CD4-positive, CD25-positive, alpha-beta regulatory T cell (primary cell): ENCODE results near the gene LUZP1. TPM values are rescaled to one million over a fixed set of nuclear protein-coding genes. Genes with fewer than 3 reads are reported as not detected.
A peak's percentile ranks its signal among the peaks of the same experiment; 100 is the strongest.

Experiments
- ATAC-seq, 2 donors: fragments of 150-1000 bp; cut with Tn5 transposase; one replicate each; pipeline ENCODE4 v1.10.0; 2021; ENCODE audit warnings: low read depth in 2 of 2, moderate number of reproducible peaks in 2 of 2, moderate library complexity in 1 of 2
- DNase-seq, 3 donors: peaks; one replicate each; pipeline versions ENCODE4 v3.0.0 to v3.0.0-alpha.2; 2012 to 2022; ENCODE audit warnings: mixed read lengths in 1 of 3
- H3K27ac ChIP-seq: one replicate; pipeline ENCODE4 v1.7.0; 2013; ENCODE audit warnings: mild to moderate bottlenecking, low read length; ENCODE audit not compliant: insufficient read depth, poor library complexity, severe bottlenecking
- H3K27me3 ChIP-seq: one replicate; pipeline ENCODE4 v1.7.0; 2013; ENCODE audit warnings: low read length; ENCODE audit not compliant: control insufficient read depth, insufficient read depth
- H3K36me3 ChIP-seq: one replicate; pipeline ENCODE4 v1.7.0; 2013; ENCODE audit warnings: mild to moderate bottlenecking, low read length, moderate library complexity; ENCODE audit not compliant: control insufficient read depth, insufficient read depth
- H3K4me1 ChIP-seq: 2 replicates; pipeline ENCODE4 v1.7.0; 2013; ENCODE audit warnings: mild to moderate bottlenecking, low read length; ENCODE audit not compliant: insufficient read depth, control insufficient read depth, poor library complexity, severe bottlenecking
- H3K4me3 ChIP-seq: one replicate; pipeline ENCODE4 v1.7.0; 2013; ENCODE audit warnings: low read depth, mild to moderate bottlenecking, low read length, moderate library complexity
- H3K9me3 ChIP-seq, 2 experiments: 1 replicate in 1 of 2; 2 replicates in 1 of 2; pipeline ENCODE4 v1.7.0; 2013; ENCODE audit warnings: low read length in 2 of 2, mild to moderate bottlenecking in 1 of 2, moderate library complexity in 1 of 2; ENCODE audit not compliant: control insufficient read depth in 2 of 2
- H3K27ac Mint-ChIP-seq, 3 donors: one replicate each; pipeline ENCODE4 v1.8.0; 2020 to 2022; ENCODE audit warnings: mild to moderate bottlenecking in 3 of 3, mixed read lengths in 3 of 3, moderate library complexity in 2 of 3
- H3K27me3 Mint-ChIP-seq: one replicate; pipeline ENCODE4 v1.8.0; 2022; ENCODE audit warnings: mild to moderate bottlenecking, mixed read lengths
- H3K36me3 Mint-ChIP-seq: one replicate; pipeline ENCODE4 v1.8.0; 2020; ENCODE audit warnings: mixed read lengths
- H3K4me1 Mint-ChIP-seq, 4 donors: one replicate each; pipeline ENCODE4 v1.8.0; 2020 to 2022; ENCODE audit warnings: mixed read lengths in 4 of 4, mild to moderate bottlenecking in 1 of 4
- H3K4me3 Mint-ChIP-seq, 4 donors: one replicate each; pipeline ENCODE4 v1.8.0; 2020 to 2022; ENCODE audit warnings: mild to moderate bottlenecking in 4 of 4, mixed read lengths in 4 of 4, moderate library complexity in 3 of 4
- H3K9me3 Mint-ChIP-seq, 7 donors: one replicate each; pipeline ENCODE4 v1.8.0; 2020 to 2022; ENCODE audit warnings: mixed read lengths in 7 of 7, mild to moderate bottlenecking in 3 of 7, moderate library complexity in 2 of 7
- polyA plus RNA-seq, 4 donors: library from polyadenylated mRNA; unstranded; fragments of 300-500 nt; fragmentation: Illumina TruSeq; gene quantifications; one replicate each; pipeline ENCODE4 v1.2.3, GENCODE V29; 2021
- total RNA-seq: library from RNA; stranded (reverse); gene quantifications from one replicate; pipeline ENCODE4 v1.2.3, GENCODE V29; 2022

LUZP1 gene
- total and polyA plus RNA-seq, 5 donors from 2014 or later: 14.9 to 26.7 (median 17.1) TPM

DNA sequence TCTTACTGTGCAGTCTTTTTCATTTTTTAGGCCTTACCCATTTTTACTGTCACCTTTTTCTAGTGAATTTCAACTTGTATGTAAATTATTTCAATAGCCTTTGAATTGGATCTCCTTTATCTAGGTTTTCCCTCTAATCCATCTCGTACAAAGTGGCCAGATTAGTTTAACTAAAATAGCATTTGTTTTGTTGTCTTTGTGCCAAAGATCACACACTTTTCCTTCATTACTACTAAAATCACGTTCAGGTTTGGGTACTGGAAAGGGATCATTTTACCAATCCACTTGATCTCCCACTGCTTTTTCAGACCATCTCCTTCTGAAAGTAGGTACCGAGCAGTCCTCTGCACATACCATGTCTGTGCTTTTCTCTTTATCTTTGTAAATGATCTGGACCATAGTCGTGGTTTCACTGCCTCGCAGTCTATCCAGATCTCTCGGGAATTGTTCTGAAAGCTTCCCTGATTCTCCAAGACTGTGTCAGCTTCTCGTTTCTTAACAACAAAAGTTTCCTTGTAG is 129.3 kb downstream of the LUZP1 start:
- no peak for ATAC-seq
- Histone ChIP-seq H3K27ac (no peak overlapping the region), H3K36me3 (peaks cover 3% of the 10 kb centered on the region), H3K9me3 (no peaks in the 10 kb centered on the region), H3K4me3 (no peak overlapping the region), H3K27me3 (no peaks in the 10 kb centered on the region), H3K4me1 (no peaks in the 10 kb centered on the region)
- Mint-ChIP-seq H3K36me3 (peaks cover 8% of the 10 kb centered on the region), H3K9me3 (no peaks in the 10 kb centered on the region), H3K27me3 (no peaks in the 10 kb centered on the region), H3K4me1 (peaks cover 19 to 45% (median 29%) of the 10 kb centered on the region in 4 donors), H3K4me3 (no peak overlapping the region), H3K27ac (peak overlapping the region in 1 of 3 donors; percentile 9)
- DNase-seq: no peak

DNA sequence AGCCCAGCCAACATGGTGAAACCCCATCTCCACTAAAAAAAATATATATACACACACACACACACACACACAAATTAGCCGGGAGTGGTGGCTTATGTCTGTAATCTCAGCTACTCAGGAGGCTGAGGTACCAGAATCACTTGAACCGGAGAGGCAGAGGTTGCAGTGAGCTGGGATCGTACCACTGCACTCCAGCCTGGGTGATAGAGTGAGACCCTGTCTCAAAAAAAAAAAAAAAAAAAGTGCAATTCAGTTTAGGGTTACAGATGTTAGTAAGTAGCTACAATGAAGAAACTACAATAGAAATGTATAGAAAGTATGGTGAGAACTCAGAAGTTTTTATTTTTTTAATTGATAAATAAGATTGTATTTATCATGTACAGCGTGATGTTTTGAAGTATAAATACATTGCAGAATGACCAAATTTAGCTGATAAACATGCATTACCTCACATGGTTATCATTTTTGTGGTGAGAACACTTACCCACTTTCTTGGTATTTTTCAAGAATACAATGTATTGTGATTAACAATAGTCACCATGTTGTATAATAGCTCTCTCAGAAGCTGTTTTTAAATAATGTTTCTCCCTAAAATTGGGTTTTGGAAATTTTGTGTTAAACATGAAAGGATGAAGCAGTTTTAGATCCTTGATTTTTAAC is 131.4 kb downstream of the LUZP1 start:
- no peak for ATAC-seq
- Histone ChIP-seq H3K9me3 (no peaks in the 10 kb centered on the region), H3K27me3 (no peaks in the 10 kb centered on the region), H3K4me3 (no peak overlapping the region), H3K27ac (no peak overlapping the region), H3K4me1 (no peaks in the 10 kb centered on the region), H3K36me3 (peaks cover 2% of the 10 kb centered on the region)
- H3K4me3 Mint-ChIP-seq: no peak overlapping the region
- H3K9me3 Mint-ChIP-seq: no peaks in the 10 kb centered on the region
- no peak overlapping the region for H3K27ac Mint-ChIP-seq
- peaks cover 22 to 42% (median 27%) of the 10 kb centered on the region in 4 donors for H3K4me1 Mint-ChIP-seq
- no peaks in the 10 kb centered on the region for H3K27me3 Mint-ChIP-seq
- DNase-seq: no peak
- H3K36me3 Mint-ChIP-seq: peaks cover 10% of the 10 kb centered on the region

DNA sequence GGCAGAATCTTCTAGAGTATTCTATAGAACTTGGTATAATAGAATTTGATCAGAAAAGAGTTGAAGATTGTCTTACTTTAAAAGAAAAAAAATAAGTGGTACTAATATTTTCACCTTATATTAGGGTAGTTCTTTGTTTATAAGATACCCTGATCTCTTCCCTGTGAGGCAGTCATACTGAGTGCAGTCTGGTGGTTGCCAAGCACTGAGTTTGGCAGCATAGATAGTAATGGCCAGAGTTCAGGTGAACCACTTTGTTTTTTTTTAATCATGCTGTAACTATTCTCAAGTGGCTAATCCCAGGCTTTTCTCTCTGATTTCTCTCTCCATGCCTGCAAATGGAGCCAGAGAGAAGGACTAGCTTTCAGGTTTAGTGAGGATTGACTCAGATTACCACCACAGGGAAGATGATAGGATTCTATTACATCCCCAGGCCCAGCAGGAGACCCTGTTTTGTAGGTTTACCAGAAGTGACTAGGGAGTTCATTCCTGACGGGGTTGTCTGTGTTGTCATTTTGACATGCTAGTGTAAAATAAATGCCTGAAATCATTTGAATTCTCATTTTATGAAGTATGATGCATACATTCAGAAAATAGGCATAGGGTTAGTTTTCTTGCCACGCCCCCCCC is 132.7 kb downstream of the LUZP1 start:
- Histone ChIP-seq H3K9me3 (no peaks in the 10 kb centered on the region), H3K36me3 (peaks cover 2% of the 10 kb centered on the region), H3K4me1 (no peaks in the 10 kb centered on the region), H3K27ac (no peak overlapping the region), H3K4me3 (no peak overlapping the region), H3K27me3 (no peaks in the 10 kb centered on the region)
- H3K27ac Mint-ChIP-seq: no peak overlapping the region
- no peaks in the 10 kb centered on the region for H3K9me3 Mint-ChIP-seq
- H3K27me3 Mint-ChIP-seq: no peaks in the 10 kb centered on the region
- ATAC-seq (no peak), DNase-seq (no peak)
- H3K36me3 Mint-ChIP-seq: peaks cover 14% of the 10 kb centered on the region
- H3K4me3 Mint-ChIP-seq: no peak overlapping the region
- peaks cover 29 to 42% (median 32%) of the 10 kb centered on the region in 4 donors for H3K4me1 Mint-ChIP-seq

Other genes with a start within 250 kb of the LUZP1 start
- not detected for gene LACTBL1, start 196.0 kb downstream of the LUZP1 start, total RNA-seq
- not detected for gene LACTBL1, start 196.0 kb downstream of the LUZP1 start, polyA plus RNA-seq
- not detected for gene TEX46, start 153.0 kb downstream of the LUZP1 start, total RNA-seq
- 1 to 10 TPM in 1 of 4 donors, not detected in 3; 1.4 TPM for gene TEX46, start 153.0 kb downstream of the LUZP1 start, polyA plus RNA-seq
- gene KDM1A, start 149.4 kb downstream of the LUZP1 start, total RNA-seq: 30.9 TPM
- 10 to 100 TPM; 34.7 to 41.3 (median 38.5) TPM for gene KDM1A, start 149.4 kb downstream of the LUZP1 start, polyA plus RNA-seq
- not detected for gene HTR1D, start 48.6 kb upstream of the LUZP1 start, total RNA-seq
- not detected for gene HTR1D, start 48.6 kb upstream of the LUZP1 start, polyA plus RNA-seq
- gene HNRNPR, start 175.4 kb upstream of the LUZP1 start, total RNA-seq: 126 TPM
- gene HNRNPR, start 175.4 kb upstream of the LUZP1 start, polyA plus RNA-seq: 100 to 1,000 TPM; 153 to 201 (median 187) TPM
- gene ZNF436, start 201.0 kb upstream of the LUZP1 start, total RNA-seq: 4.1 TPM
- 1 to 10 TPM; 2.1 to 5.2 (median 2.9) TPM for gene ZNF436, start 201.0 kb upstream of the LUZP1 start, polyA plus RNA-seq